Measurements from ENCODE around the gene SMAD2.

SMAD2 gene

DNA sequence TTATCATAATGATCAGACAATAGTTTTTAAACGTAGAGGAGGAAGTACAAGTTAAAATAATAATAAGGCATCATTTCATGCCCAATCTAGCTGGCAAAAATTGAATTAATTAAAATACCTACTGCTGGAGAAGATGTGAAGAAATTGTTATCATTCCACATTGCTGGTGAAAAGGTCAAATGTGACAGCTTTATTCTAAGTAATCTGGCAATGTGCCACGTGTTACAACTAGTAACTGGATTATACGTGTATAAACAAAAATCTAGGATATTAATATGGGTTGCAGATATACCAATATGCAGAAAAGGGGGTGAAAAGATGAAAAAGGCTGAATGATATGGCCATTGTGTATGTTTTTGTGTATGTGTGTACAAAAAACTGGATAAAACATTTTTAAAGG is 32.4 kb downstream of the SMAD2 start:
- no peak for DNase-seq (ENCODE audit: low spot score)

DNA sequence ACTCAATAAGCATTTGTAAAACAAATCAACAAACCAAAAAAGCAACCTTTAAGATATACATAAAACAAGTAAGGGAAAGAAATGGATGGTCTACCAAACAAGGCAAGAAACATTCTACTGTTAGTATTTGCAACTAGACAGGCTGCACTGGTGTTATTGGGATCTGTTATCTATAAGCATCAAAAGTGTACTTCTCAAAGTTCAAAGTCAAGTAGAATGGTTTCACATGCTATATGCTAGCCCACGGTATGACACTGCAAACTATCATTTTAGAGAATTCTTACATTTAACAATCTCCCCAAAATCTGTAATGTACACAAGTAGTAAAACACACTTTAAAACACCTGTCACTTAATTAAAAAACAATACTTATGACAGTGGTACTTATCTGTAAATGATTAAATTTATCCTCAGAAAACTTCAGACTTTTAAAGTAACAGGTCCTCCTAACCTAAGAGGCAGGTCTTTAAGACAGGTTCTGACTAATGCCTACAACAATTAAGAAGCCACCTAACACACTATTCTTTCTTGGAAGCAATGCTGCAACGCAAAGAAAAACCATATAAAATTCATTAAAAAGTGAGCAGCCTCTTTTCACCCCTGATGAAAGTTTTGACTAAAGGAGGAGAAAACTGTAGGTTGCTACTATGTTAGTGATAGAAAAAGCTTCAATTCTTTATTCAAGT is 34.8 kb downstream of the SMAD2 start:
- no peak for DNase-seq (ENCODE audit: low spot score)

- no peak for DNase-seq (ENCODE audit: low spot score)
Observed at GRCh38 chr18:47893939-47894699, 36.3 kb downstream of the SMAD2 start.

DNA sequence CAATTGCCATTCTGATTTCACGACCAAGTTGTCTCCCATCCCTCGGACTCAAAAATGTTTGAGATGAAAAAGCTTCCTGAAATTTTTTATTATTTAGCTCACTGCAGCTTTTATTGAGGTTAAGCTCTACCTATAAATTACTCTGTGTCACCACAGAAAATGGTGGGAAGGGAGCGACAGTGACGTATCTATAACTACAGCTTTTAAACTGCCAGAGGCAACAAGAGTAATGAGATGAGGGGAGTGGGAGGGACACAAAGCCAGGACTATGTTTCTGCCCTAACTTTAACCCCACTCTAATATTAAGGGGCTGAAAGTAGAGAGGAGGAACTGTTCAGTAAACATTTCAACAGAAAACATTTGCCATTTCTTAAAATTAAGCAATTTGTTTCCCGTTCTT is 37.4 kb downstream of the SMAD2 start:
- DNase-seq (ENCODE audit: low spot score): no peak

DNA sequence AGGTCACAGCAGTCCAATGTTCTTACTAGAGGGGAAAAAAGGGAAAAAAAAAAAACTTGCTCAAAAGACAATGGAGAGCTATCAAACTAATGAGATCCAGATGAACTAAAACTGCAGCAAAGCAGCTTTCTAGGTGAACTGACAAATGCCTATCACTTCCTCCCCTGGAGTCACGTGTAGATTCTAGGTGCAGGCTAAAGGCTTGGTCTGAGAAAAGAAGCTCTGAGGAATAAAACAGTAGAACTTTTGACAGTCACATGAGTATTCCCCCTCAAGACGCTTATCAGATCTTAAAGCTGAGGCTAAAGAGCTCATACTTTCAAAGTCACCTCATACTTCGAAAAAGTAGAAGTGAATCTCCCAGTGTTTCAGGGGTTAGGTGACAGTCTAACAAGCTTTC is 42.3 kb downstream of the SMAD2 start:
- no peak for DNase-seq (ENCODE audit: low spot score)

DNA sequence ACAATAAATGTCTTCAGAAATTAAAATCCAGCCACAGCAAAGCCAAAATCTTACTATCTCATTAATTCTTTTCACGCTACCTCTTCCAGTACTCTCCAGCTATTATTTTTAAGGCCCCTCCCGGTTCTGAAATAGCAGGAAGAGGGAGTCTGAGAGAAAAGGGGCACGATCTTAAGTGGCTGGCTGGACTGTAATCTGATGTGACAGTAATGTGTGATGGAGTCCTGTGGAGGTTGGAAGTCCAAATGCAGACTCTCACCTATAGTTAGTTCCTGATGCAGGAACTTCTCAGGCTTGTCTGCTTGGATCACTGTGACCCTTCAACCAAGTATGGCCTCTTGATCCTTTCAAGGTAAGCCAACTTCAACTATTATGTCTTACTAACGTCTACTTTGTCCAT is 43.2 kb downstream of the SMAD2 start:
- DNase-seq (ENCODE audit: low spot score): no peak

GRCh38 chr18:47883771-47884413 is 46.6 kb downstream of the SMAD2 start:
- DNase-seq (ENCODE audit: low spot score): no peak

DNA sequence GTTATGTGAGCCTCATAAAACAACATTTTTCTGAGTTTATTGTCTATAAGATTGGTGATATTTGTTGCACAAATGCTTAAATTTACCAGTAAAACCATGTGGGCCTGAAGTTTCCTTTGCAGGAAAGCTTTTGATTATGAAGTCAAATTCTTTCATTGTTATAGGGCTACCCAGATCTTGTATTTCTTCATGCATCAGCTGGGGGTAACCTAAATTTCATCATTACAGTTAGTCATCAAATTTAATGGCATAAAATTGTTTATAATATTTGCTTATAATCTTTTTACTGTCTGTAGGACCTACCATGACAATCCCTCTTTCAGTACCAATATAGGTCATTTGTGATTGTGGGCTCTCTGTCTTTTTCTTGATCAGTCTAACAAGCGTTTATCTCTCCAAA is 47.8 kb downstream of the SMAD2 start:
- no peak for DNase-seq (ENCODE audit: low spot score)

- no peak for DNase-seq (ENCODE audit: low spot score)
Observed at GRCh38 chr18:47881752-47882455, 48.6 kb downstream of the SMAD2 start.

GRCh38 chr18:47881042-47881441 is 49.4 kb downstream of the SMAD2 start:
- DNase-seq (ENCODE audit: low spot score): no peak

- DNase-seq (ENCODE audit: low spot score): no peak
Observed at GRCh38 chr18:47877892-47878291, 52.6 kb downstream of the SMAD2 start.

GRCh38 chr18:47876813-47877212 is 53.6 kb downstream of the SMAD2 start:
- DNase-seq (ENCODE audit: low spot score): no peak

GRCh38 chr18:47873625-47874024 is 56.8 kb downstream of the SMAD2 start:
- DNase-seq (ENCODE audit: low spot score): no peak

- DNase-seq (ENCODE audit: low spot score): no peak
Observed at GRCh38 chr18:47872426-47872825, 58.0 kb downstream of the SMAD2 start.

DNA sequence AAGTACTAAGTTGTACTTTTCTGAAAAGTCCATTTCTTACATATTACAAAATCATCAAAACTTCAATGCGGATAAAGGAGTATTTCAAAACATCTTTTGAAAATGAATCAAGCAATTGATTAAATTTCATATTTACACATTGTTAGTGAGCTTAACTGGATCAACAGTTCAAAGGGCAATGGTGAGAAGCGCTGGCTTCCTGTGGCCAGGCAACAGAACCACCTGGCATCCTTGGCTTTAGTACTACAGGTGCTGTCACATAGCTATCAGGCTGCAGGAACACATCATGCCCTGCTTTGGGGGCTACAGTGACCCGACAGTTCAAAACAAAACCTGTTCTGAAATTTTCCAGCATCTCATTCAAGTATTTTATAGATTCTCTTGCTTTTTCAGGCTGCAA is 59.2 kb downstream of the SMAD2 start:
- DNase-seq (ENCODE audit: low spot score): no peak

DNA sequence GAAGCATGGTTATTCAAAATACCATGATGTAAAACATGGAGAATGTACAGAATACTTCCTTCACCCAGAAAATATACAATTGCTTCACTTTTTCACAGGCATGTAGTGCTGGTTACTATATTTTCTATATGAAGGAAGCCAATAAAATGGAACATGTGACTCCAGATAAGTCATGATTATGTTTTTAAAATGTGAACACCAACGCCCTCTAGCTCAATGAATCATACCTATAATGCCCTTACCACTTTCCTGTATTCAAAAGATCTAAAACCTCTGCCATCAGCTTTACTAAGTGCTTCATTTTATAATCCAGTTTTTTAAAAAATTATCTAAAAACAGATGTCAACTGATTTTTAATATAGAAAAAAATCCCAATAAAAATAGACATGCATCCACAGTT is 59.9 kb downstream of the SMAD2 start:
- peak; percentile 9 for DNase-seq (ENCODE audit: low spot score)

- no peak for DNase-seq (ENCODE audit: low spot score)
Observed at GRCh38 chr18:47868744-47869143, 61.7 kb downstream of the SMAD2 start.

- no peak for DNase-seq (ENCODE audit: low spot score)
Observed at GRCh38 chr18:47865183-47865582, 65.3 kb downstream of the SMAD2 start.

DNA sequence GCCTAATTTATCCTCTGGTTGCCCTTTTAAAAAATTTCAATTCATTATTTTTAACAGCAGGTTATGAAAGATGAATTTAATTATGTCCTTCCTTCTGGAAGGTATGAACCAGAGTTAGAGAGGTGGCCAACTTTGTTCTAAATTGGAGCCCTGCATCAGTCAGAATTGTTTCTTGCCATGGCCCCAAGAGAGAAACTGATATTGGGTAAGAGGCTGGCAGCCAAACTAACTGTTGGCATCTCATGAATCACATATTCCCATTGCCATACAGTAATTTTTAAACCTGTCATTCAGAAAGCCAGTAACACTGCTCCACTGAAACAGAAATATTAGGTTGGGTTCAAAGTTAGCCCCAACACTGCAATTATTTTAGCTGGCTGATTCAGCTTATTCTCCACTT is 67.4 kb downstream of the SMAD2 start:
- DNase-seq (ENCODE audit: low spot score): no peak

DNA sequence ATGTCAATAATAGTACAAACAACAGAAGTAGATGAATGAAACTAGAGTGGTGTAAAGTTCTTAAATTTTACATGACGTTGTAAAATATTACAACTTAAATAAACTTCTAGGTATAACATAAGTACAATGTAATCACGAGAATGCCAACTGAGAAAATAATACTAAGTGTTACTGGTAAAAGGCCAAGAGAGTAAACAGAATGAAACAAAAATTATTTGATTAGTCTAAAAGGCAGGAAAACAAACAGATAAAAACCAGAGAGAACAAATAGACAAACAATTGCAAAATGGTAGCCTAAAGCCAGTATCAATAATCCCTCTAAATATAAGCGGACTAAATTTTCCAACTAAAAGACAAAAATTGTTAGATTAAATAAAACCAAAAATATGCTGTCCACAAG is 71.9 kb downstream of the SMAD2 start:
- DNase-seq (ENCODE audit: low spot score): no peak

DNA sequence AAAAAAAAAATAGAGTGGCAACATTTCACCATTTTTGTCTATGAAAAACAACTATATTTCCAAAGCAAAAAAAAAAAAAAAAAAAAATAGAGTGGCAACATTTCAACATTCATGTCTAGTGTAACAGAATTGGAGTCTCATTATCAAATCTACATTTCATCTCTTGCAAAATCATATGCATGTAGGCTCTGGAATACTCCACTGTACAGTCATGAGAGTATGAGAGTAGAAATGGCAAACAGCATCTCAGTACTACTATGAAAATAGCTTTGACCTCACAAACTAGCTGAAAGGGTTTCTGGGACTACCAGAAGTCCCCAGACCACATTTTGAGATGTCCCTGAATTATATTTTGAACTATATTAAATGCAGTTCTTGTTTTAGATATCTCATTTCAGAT is 82.8 kb downstream of the SMAD2 start:
- no peak for DNase-seq (ENCODE audit: low spot score)

- DNase-seq (ENCODE audit: low spot score): no peak
Observed at GRCh38 chr18:47846431-47846830, 84.0 kb downstream of the SMAD2 start.
